IPS-18a (cell line): ENCODE results near the gene CPVL.

Experiments
- H3K27ac ChIP-seq: one replicate; pipeline ENCODE4 v1.5.1; 2013; ENCODE audit warnings: low read length
- H3K27me3 ChIP-seq: one replicate; pipeline ENCODE4 v1.6.1; 2013; ENCODE audit warnings: mild to moderate bottlenecking, low read length; ENCODE audit not compliant: control insufficient read depth, insufficient read depth
- H3K36me3 ChIP-seq: one replicate; pipeline ENCODE4 v1.6.1; 2013; ENCODE audit warnings: low read depth, low read length; ENCODE audit not compliant: control insufficient read depth
- H3K4me1 ChIP-seq: one replicate; pipeline ENCODE4 v1.6.1; 2013; ENCODE audit warnings: low read depth, low read length; ENCODE audit not compliant: control insufficient read depth
- H3K4me3 ChIP-seq: one replicate; pipeline ENCODE4 v1.5.1; 2013; ENCODE audit warnings: low read length
- H3K9ac ChIP-seq: one replicate; pipeline ENCODE4 v1.6.1; 2013; ENCODE audit warnings: mild to moderate bottlenecking, low read length, moderate library complexity
- H3K9me3 ChIP-seq: one replicate; pipeline ENCODE4 v1.6.1; 2013; ENCODE audit warnings: low read depth, low read length; ENCODE audit not compliant: control insufficient read depth

The CPVL gene

DNA sequence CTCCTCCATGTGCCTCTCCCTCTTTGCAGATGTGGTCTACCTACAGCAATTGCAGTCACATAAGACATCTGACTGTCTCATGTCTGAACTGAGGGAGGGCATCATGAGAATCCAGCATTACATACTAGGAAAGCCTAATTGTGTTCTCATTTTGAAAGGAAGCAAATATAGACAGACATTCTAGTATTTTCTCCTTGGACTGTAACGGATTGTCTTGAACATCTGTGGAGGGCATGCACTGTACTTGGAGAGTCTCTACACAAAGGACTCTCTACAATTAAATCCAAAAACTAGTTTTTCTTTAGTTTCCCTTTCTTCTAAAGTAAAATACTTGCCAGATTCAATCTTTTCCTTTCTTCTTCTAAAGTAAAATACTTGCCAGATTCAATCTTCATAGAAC lies 153.5 kb downstream of the CPVL start:
- H3K4me1 ChIP-seq: peaks cover 11% of the 10 kb centered on the region
- no peak overlapping the region for H3K4me3 ChIP-seq
- H3K27ac ChIP-seq: no peak overlapping the region
- H3K36me3 ChIP-seq: no peaks in the 10 kb centered on the region
- no peaks in the 10 kb centered on the region for H3K9me3 ChIP-seq
- H3K9ac ChIP-seq: no peak overlapping the region
- no peaks in the 10 kb centered on the region for H3K27me3 ChIP-seq

DNA sequence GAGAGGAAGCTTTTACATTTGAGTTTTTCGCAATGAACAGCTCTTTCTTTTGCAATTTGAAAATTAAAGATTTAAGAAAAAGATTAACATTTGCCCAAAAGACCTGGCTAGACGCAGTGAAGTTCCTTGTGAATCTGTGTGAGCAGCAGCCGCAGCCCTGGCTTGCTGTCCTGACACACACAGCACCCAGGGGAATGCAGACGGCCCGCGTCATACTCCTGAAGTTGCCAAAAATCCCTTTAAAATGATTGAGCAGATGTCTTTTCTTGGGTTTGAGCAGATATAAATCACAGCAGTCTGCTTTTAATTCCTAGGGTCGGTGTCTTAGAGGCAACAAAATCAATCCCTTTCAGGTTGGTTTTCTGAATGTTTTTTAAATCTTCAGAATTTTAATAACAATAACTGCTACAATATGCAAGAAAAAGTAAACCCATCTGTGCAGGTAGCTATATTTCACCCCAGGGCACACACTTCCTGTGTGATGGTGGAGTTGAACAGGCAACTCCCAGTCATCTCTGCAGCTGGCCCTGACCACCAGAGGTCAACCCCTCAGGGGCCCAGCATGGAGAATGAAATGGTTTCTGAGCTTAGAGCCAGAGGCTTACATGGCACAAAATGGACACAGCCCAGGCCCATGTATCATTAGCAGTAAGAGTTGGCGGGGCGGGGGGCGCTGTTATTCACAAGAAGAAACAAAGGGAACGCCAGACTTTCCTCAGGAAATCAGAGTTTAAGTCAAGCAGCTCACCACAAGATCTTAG lies 156.0 kb downstream of the CPVL start:
- Histone ChIP-seq H3K9me3 (no peaks in the 10 kb centered on the region), H3K27me3 (no peaks in the 10 kb centered on the region), H3K4me1 (peaks cover 15% of the 10 kb centered on the region), H3K36me3 (no peaks in the 10 kb centered on the region), H3K4me3 (no peak overlapping the region), H3K27ac (no peak overlapping the region), H3K9ac (no peak overlapping the region)

DNA sequence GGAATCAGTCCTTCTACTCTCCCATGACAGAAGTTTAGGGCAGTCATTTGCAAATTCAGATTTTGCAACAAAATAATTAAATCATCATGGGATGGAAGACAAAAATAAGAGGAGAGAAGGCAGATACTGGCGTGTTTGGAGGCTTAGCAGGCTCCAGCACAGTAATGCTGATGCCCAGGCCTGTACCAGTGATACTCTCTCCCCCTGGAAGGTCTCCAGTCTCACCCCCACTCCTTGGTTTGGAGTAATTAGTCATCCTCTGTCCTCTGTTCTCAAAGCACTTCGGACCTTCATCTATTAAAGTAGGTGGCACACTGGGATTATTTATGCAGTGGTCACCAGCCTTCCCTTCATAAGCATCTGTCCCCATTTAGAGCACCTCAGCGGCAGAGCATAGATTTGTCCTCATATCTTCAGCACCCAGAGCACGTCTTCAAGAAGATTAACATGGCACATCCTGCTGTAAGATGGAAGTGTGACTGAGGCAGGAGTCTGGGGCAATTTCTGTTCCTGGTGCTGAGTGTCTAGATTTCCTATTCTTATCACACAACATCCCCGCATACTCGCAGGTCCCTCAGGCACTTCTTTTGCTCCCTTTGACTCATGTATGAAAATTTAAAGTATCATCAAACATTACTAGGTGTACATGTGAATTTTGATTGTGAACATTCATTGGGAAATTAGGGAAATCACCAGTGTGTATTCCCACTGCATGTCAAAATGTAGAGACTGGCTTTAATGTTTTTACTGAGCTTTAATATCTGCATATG lies 156.9 kb downstream of the CPVL start:
- Histone ChIP-seq H3K27me3 (no peaks in the 10 kb centered on the region), H3K4me1 (peaks cover 24% of the 10 kb centered on the region)

DNA sequence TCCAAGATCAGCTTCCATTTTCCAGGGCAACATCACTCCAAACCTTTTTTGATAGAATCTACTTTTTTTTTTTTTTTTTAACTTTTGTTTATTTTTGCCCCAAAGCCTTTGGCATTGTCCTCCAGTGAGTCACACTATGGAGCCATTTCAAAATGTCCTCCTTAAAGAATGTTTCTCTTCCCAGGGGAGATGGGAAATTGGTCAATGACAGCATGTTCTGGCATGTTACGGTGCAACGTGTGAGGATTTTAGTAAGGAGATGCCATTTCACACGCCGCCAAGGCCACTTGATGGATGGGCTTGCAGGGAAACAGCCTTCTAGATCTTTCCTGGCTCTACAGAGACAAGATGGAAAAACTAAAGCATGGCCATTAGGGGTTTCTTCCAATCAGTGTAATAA lies 157.5 kb downstream of the CPVL start:
- Histone ChIP-seq H3K4me3 (no peak overlapping the region), H3K9ac (no peak overlapping the region), H3K36me3 (no peaks in the 10 kb centered on the region), H3K9me3 (no peaks in the 10 kb centered on the region), H3K4me1 (peaks cover 30% of the 10 kb centered on the region), H3K27me3 (no peaks in the 10 kb centered on the region), H3K27ac (no peak overlapping the region)

More for the DNA sequence above, 156.9 kb downstream of the CPVL start:
- no peak overlapping the region for H3K9ac ChIP-seq
- no peaks in the 10 kb centered on the region for H3K36me3 ChIP-seq
- H3K9me3 ChIP-seq: no peaks in the 10 kb centered on the region
- no peak overlapping the region for H3K27ac ChIP-seq
- H3K4me3 ChIP-seq: no peak overlapping the region

DNA sequence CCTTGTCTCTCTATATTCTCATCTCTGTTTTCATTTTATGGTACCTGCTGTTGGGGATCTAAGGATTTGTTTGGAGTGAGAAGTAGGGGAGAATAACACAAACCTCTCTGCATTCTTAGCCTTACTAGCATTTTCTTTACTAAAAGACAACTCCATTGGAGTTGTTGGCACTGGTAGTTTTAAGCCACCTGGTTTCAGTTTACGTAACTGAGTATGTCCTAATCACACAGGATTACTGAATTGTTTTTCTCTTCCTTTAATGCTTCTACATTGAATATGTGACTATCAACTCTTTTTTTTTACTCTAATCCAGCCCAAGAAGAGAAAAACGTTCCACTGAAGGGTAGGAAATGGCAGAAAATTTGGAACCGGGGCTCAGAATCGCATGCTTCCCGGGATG lies 158.2 kb downstream of the CPVL start:
- Histone ChIP-seq H3K4me1 (peaks cover 30% of the 10 kb centered on the region), H3K27me3 (no peaks in the 10 kb centered on the region), H3K9ac (no peak overlapping the region), H3K27ac (no peak overlapping the region), H3K4me3 (no peak overlapping the region), H3K9me3 (no peaks in the 10 kb centered on the region), H3K36me3 (no peaks in the 10 kb centered on the region)

DNA sequence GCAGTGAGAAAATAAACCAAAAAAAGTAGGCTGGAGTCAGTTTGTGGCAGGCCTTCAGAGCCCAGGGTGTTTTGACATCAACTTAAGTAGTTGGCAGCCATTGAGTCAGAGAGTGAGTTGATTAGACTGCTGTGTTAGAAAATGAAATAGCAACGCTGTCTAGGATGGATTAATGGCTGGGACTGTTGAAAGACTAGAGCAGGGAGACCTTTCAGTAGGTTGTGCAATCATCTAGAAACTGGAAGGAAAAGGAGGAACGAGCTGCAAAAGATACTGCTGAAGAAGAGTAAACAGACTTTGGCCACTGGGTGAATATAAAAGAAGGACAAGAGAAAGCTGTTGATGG lies 159.6 kb downstream of the CPVL start:
- peaks cover 30% of the 10 kb centered on the region for H3K4me1 ChIP-seq

DNA sequence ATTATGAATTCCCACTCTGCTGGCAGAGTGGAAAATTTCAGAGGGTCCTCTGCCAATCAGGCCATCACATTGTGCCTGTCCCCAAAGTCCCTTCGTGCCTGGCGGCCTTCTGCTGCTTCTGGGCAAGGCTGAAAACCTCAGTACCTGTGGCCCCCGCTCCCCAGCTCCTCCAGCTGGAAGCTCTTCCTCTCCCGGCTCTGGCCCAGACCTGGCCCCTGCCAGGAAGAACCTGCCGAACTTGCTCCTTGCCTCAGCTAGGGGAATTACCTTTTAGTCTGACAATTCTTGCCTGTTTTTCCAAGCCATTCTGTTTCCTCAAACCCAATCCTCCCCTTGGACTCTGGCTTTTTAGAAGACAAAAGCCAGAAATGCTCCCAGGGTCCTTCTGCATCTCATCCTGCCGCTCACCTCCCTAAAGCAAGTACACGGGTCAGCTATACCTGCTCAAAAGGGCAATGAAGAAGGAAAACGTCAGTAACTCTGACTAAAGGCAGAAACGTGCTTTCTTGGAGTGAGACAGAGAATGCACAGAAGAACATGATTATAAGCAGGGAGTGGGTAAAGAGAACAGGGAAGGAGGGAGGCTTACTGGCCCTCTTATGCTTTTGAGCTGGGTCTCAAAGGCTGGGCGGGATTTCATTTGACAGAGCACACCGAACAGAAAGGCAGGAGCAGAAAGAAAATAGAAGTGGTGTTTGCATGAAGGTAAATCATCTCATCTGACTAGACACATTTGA lies 160.1 kb downstream of the CPVL start:
- no peaks in the 10 kb centered on the region for H3K27me3 ChIP-seq
- no peak overlapping the region for H3K9ac ChIP-seq
- H3K4me3 ChIP-seq: no peak overlapping the region
- no peaks in the 10 kb centered on the region for H3K9me3 ChIP-seq
- H3K4me1 ChIP-seq: peaks cover 30% of the 10 kb centered on the region
- no peaks in the 10 kb centered on the region for H3K36me3 ChIP-seq
- H3K27ac ChIP-seq: no peak overlapping the region

More for the DNA sequence above, 159.6 kb downstream of the CPVL start:
- Histone ChIP-seq H3K4me3 (no peak overlapping the region), H3K36me3 (no peaks in the 10 kb centered on the region), H3K9ac (no peak overlapping the region), H3K9me3 (no peaks in the 10 kb centered on the region), H3K27me3 (no peaks in the 10 kb centered on the region), H3K27ac (no peak overlapping the region)

DNA sequence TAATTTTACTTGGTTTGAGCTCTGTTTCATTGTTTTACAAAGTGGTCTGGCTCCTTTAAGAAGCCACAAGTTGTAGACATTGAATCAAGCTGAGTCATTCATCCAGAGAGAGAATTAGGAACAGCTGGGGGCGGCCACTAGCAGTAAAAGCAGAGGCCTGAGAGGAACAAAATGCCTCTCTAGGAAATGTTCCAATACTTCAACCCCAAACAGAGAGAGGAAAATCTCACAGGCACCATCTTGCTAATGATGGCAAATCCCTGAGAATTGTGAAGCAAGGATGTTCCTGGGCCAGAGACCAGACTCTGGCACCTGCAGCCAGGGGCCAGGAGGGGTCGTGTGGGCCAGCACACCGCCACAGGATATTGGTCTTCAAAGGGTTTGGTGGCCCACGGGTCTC lies 161.7 kb downstream of the CPVL start:
- H3K27ac ChIP-seq: no peak overlapping the region

DNA sequence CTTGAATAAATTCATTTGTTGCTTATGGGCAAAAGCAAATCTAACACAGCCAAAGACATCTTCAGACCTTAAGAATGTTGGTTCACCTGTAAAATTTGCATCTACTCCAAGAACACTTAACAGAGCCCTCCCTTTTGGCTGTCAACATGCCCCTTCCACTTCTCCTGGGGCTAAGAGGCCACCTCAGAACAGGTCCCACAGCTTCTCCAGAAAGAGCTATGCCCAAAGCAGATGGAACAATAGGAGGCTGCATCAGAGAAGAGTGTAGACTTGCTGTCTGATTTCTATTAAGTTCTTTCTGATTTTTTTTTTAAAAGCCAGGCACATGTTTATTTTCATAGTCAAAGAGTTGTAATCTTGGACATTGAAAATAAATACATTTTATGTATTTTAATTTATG lies 162.1 kb downstream of the CPVL start:
- peak overlapping the region; percentile 30 for H3K27ac ChIP-seq
- no peaks in the 10 kb centered on the region for H3K9me3 ChIP-seq
- H3K27me3 ChIP-seq: no peaks in the 10 kb centered on the region
- no peaks in the 10 kb centered on the region for H3K36me3 ChIP-seq
- H3K4me3 ChIP-seq: peak overlapping the region; percentile 5
- H3K4me1 ChIP-seq: peaks cover 33% of the 10 kb centered on the region
- H3K9ac ChIP-seq: no peak overlapping the region

More for the DNA sequence above, 161.7 kb downstream of the CPVL start:
- Histone ChIP-seq H3K36me3 (no peaks in the 10 kb centered on the region), H3K9me3 (no peaks in the 10 kb centered on the region), H3K27me3 (no peaks in the 10 kb centered on the region), H3K4me1 (peaks cover 30% of the 10 kb centered on the region), H3K4me3 (peak overlapping the region; percentile 5), H3K9ac (no peak overlapping the region)

DNA sequence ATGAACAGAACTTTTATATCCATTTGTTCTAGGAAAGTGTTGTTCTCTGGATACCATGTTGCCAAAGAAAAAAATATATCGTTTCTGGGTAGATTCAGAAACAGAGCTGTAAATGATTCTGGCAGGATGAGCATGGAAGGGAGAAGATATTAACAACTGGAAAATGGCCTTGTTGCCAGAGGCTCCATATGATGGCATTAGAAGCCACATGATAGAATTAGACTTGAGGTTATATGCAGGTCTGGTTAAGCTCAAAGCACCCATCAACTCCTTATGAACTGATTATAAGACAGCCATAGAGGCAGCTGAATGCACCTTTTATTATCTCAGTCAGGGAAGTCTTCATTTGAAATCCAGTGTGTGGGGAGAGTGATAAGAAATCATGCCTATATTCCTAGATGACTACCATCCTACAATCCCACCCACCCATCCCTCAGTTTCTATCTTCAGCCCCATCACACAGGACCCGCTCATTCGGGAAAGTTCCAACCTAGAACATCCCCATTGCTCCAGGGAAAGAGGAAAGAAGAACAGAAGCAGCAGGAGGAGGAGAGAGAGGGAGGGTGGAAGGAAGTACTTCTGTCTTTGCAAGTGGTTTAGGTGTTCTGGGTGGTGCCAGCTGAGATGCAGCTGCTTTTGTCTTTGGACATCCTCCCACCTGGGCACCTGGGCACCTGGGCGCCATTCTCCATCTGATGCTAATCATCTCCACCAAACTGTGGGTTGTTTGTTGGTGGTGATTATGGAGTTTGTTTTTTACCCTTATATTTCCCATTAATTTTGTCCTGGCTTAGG lies 162.7 kb downstream of the CPVL start:
- Histone ChIP-seq H3K36me3 (no peaks in the 10 kb centered on the region), H3K9ac (no peak overlapping the region), H3K4me1 (peaks cover 33% of the 10 kb centered on the region), H3K4me3 (no peak overlapping the region), H3K27ac (no peak overlapping the region), H3K9me3 (no peaks in the 10 kb centered on the region), H3K27me3 (no peaks in the 10 kb centered on the region)

DNA sequence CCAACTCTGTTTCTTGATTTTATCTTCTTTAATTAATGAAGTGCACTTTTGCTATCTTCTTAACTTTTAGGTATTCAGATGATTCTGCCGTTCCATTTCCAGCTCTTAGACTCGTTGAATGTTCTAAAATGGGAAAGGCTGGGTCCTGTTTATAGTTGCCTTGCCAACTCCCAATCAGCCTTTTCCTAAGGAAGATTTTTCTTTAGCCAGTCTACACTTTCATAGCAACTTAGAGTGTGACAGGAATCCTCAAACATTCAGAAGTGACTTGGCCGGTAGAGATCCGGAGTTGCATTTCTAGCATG lies 165.2 kb downstream of the CPVL start:
- H3K9ac ChIP-seq: no peak overlapping the region
- H3K9me3 ChIP-seq: no peaks in the 10 kb centered on the region
- peaks cover 31% of the 10 kb centered on the region for H3K4me1 ChIP-seq
- no peaks in the 10 kb centered on the region for H3K36me3 ChIP-seq
- no peak overlapping the region for H3K27ac ChIP-seq
- no peak overlapping the region for H3K4me3 ChIP-seq
- no peaks in the 10 kb centered on the region for H3K27me3 ChIP-seq
